ENCODE data around the gene GOLPH3. TPM values are rescaled to one million over a fixed set of nuclear protein-coding genes. Genes with fewer than 3 reads are reported as not detected.
A peak's percentile ranks its signal among the peaks of the same experiment; 100 is the strongest.

The GOLPH3 gene
- total and polyA plus RNA-seq, 12 donors, result 23.2 to 69.5 (median 38.0) TPM

GRCh38 chr5:32193591-32193990, 19.5 kb upstream of the GOLPH3 start:
- intact Hi-C loops (cut with DNase I), result no loop called here

GRCh38 chr5:32190095-32190494, 16.0 kb upstream of the GOLPH3 start:
- intact Hi-C loops (cut with DNase I), result no loop called here
- no peak overlapping the region for H3K4me3 ChIP-seq
- WGBS, 2 donors, result 44 to 55% methylated on average over 5 of the region's 5 CpGs
- ATAC-seq (peak; percentile 67 to 95 (median 86)), DNase-seq (peak; percentile 41 to 64)
- peak overlapping the region in 8 of 10 donors; percentile 21 to 52 (median 40) for H3K27ac ChIP-seq
- peaks cover 0 to 20% (median 14%) of the 10 kb centered on the region in 9 donors for H3K4me1 ChIP-seq
- peaks cover 0 to 14% (median 8%) of the 10 kb centered on the region in 11 donors for H3K9me3 ChIP-seq
- TF ChIP-seq CTCF (IDR thresholded peaks at IDR 0.05), result no peak
- H3K36me3 ChIP-seq, result no peaks in the 10 kb centered on the region
- H3K27me3 ChIP-seq, result no peaks in the 10 kb centered on the region

More at GRCh38 chr5:32193591-32193990, 19.5 kb upstream of the GOLPH3 start:
- DNase-seq, result peak; percentile 79 to 91
- no peaks in the 10 kb centered on the region for H3K27me3 ChIP-seq
- 6 to 9% methylated on average over 7 of the region's 7 CpGs for WGBS, 2 donors
- H3K9me3 ChIP-seq, result no peaks in the 10 kb centered on the region
- ATAC-seq, result peak; percentile 72 to 94 (median 84)
- peak overlapping the region in 9 of 10 donors; percentile 4 to 31 (median 17) for H3K4me3 ChIP-seq
- H3K4me1 ChIP-seq, result peaks cover 0 to 20% (median 14%) of the 10 kb centered on the region in 9 donors
- H3K27ac ChIP-seq, result peak overlapping the region in 8 of 10 donors; percentile 35 to 52 (median 46)
- TF ChIP-seq CTCF (IDR thresholded peaks at IDR 0.05), result no peak
- no peaks in the 10 kb centered on the region for H3K36me3 ChIP-seq

GRCh38 chr5:32187675-32188074, 13.6 kb upstream of the GOLPH3 start:
- Histone ChIP-seq H3K4me1 (peaks cover 0 to 4% (median 0%) of the 10 kb centered on the region in 9 donors), H3K27ac (no peak overlapping the region), H3K9me3 (peaks cover 0 to 14% (median 8%) of the 10 kb centered on the region in 11 donors), H3K4me3 (no peak overlapping the region), H3K27me3 (no peaks in the 10 kb centered on the region), H3K36me3 (no peaks in the 10 kb centered on the region)
- ATAC-seq (no peak), DNase-seq (no peak)
- no peak for TF ChIP-seq CTCF (IDR thresholded peaks at IDR 0.05)
- intact Hi-C loops (cut with DNase I), result no loop called here

GRCh38 chr5:32182463-32183063, 8.4 kb upstream of the GOLPH3 start:
- 44 to 52% methylated on average over 5 of the region's 5 CpGs for WGBS, 2 donors
- Histone ChIP-seq H3K4me1 (peaks cover 0 to 5% (median 0%) of the 10 kb centered on the region in 9 donors), H3K4me3 (no peak overlapping the region), H3K27me3 (no peaks in the 10 kb centered on the region), H3K9me3 (peaks cover 0 to 5% (median 2%) of the 10 kb centered on the region in 11 donors), H3K27ac (no peak overlapping the region), H3K36me3 (no peaks in the 10 kb centered on the region)
- ATAC-seq, result peak; percentile 33 to 93 (median 58)
- TF ChIP-seq CTCF (IDR thresholded peaks at IDR 0.05), result no peak
- intact Hi-C loops (cut with DNase I), result no loop called here
- DNase-seq, result no peak

All from heart right ventricle (tissue), 16 donors.